ENCODE measurements around the gene PLAC1.

GRCh38 chrX:134692990-134693389, 34.7 kb upstream of the PLAC1 start:
- TF ChIP-seq, protein P1, sequence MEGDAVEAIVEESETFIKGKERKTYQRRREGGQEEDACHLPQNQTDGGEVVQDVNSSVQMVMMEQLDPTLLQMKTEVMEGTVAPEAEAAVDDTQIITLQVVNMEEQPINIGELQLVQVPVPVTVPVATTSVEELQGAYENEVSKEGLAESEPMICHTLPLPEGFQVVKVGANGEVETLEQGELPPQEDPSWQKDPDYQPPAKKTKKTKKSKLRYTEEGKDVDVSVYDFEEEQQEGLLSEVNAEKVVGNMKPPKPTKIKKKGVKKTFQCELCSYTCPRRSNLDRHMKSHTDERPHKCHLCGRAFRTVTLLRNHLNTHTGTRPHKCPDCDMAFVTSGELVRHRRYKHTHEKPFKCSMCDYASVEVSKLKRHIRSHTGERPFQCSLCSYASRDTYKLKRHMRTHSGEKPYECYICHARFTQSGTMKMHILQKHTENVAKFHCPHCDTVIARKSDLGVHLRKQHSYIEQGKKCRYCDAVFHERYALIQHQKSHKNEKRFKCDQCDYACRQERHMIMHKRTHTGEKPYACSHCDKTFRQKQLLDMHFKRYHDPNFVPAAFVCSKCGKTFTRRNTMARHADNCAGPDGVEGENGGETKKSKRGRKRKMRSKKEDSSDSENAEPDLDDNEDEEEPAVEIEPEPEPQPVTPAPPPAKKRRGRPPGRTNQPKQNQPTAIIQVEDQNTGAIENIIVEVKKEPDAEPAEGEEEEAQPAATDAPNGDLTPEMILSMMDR (IDR thresholded peaks at IDR 0.05) = no peak
- TF ChIP-seq REST (IDR thresholded peaks at IDR 0.05; ENCODE audit: insufficient read depth in 1 of 2, low read depth in 2 of 2, low read length in 1 of 2) (no peak), POLR2AphosphoS5 (IDR thresholded peaks at IDR 0.05; ENCODE audit: low read depth, low read length) (no peak)
